Suppressor macrophage (primary cell): ENCODE data around the gene KCNT1.

Experiments
- DNase-seq, 4 experiments: peaks; one replicate each; pipeline ENCODE4 v3.0.0-alpha.2; 2020 to 2022

The KCNT1 gene

GRCh38 chr9:135825435-135826187 is 123.6 kb downstream of the KCNT1 start:
- no peak for DNase-seq

- no peak for DNase-seq
Observed at GRCh38 chr9:135826188-135826545, 124.2 kb downstream of the KCNT1 start.

GRCh38 chr9:135827301-135827700 is 125.3 kb downstream of the KCNT1 start:
- DNase-seq = no peak

GRCh38 chr9:135827866-135828580 is 126.0 kb downstream of the KCNT1 start:
- DNase-seq = no peak

GRCh38 chr9:135828656-135829055 is 126.7 kb downstream of the KCNT1 start:
- DNase-seq = no peak

- DNase-seq = no peak
Observed at GRCh38 chr9:135830496-135830895, 128.5 kb downstream of the KCNT1 start.

- DNase-seq = no peak
Observed at GRCh38 chr9:135833864-135834263, 131.9 kb downstream of the KCNT1 start.

- no peak for DNase-seq
Observed at GRCh38 chr9:135835131-135835530, 133.1 kb downstream of the KCNT1 start.

- DNase-seq = no peak
Observed at GRCh38 chr9:135839516-135839915, 137.5 kb downstream of the KCNT1 start.

- DNase-seq = no peak
Observed at GRCh38 chr9:135840107-135840506, 138.1 kb downstream of the KCNT1 start.

- peak in 1 of 4 experiments; percentile 11 for DNase-seq
Observed at GRCh38 chr9:135840539-135840938, 138.6 kb downstream of the KCNT1 start.
